ENCODE data around the gene DLG5. TPM values are rescaled to one million over a fixed set of nuclear protein-coding genes. Genes with fewer than 3 reads are reported as not detected.

Gene DLG5
- total RNA-seq, 1 donor from 2014 or later, result 64.5 TPM

DNA sequence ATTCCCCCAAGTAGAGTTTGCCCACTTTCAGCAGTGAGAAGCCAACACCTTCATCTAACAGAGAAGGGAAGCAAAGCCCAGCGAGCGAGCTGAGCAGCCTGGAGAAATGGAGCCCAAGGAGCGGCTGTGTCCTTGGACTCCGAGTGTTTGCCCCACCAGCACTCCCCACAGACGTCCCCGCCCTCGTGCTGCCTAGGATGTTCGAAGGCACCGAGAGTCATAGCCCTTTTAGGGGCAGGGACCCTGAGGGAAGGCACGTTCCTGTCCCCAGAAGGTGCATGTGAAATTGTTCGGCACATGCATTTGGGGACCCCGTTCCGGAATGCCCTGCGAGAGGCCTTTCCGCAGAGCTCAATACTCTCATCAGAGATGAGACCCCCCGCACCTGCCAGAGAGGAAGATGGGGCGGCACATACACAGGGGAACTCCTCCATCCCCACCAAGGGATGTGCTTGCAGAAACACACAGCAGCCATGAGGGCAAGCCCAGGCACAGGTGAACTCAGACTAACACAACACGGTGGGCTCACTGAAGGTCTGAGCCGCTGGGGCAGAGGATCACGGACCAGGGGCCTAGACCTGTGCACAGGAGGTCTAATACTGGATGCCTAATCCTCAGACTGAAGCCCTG is 131.0 kb downstream of the DLG5 start:
- no peak overlapping the region for H3K4me3 Mint-ChIP-seq (ENCODE audit: unreplicated experiment)
- DNase-seq (ENCODE audit: low spot score), result no peak
- no peak overlapping the region for H3K27ac Mint-ChIP-seq (ENCODE audit: unreplicated experiment)
- no peaks in the 10 kb centered on the region for H3K4me1 Mint-ChIP-seq (ENCODE audit: unreplicated experiment)
- H3K36me3 Mint-ChIP-seq (ENCODE audit: low read depth, unreplicated experiment), result peaks cover 66% of the 10 kb centered on the region
- no peak for TF ChIP-seq CTCF (IDR thresholded peaks at IDR 0.05; ENCODE audit: unreplicated experiment)
- H3K27me3 Mint-ChIP-seq (ENCODE audit: unreplicated experiment), result peaks cover 14% of the 10 kb centered on the region
- H3K9me3 Mint-ChIP-seq (ENCODE audit: unreplicated experiment), result no peaks in the 10 kb centered on the region

DNA sequence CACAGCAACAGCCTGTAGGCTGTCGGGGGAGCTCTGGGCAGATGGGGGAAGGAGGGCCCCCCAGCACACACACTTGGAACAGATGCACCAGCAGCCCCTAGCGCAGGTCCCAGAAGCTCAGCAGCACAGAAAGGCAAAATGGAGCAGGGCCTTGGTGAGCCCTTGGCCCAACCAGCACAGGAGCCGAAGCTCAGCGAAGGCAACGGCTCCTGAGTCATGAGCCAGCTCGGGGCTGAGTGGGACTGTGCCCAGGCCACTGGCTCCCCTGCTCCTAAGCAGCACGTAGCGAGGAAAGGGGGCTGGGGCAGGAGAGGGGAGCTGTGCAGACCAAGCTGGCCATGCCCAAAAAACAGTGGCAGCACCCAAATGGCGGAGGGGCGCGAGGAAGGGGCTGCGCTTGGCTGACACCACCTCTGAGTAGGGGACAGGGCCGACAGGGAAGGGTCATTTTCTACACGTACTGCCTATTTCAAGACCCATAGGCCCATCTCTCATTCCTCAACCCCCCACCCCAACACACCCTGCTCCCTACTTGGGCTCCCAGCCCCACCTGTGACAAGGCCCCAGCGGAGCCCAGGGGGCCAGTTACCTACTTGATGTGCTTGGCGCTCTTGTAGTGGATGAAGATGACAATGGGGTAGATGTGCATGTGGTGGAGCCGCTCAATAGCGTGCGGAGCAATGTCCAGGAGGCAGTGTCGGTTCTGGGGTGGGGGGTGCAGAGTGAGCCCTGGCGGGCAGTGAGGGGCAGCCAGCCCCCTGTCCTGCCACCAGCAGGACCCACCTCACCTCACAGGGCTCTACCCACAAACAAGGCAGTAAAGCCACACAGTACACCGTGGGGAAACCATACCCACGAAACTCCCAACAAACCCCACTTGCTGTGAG is 132.1 kb downstream of the DLG5 start:
- Mint-ChIP-seq H3K27me3 (ENCODE audit: unreplicated experiment) (peaks cover 14% of the 10 kb centered on the region), H3K4me1 (ENCODE audit: unreplicated experiment) (no peaks in the 10 kb centered on the region), H3K9me3 (ENCODE audit: unreplicated experiment) (no peaks in the 10 kb centered on the region), H3K36me3 (ENCODE audit: low read depth, unreplicated experiment) (peaks cover 61% of the 10 kb centered on the region), H3K27ac (ENCODE audit: unreplicated experiment) (no peak overlapping the region), H3K4me3 (ENCODE audit: unreplicated experiment) (no peak overlapping the region)
- TF ChIP-seq CTCF (IDR thresholded peaks at IDR 0.05; ENCODE audit: unreplicated experiment), result no peak
- DNase-seq (ENCODE audit: low spot score), result no peak

DNA sequence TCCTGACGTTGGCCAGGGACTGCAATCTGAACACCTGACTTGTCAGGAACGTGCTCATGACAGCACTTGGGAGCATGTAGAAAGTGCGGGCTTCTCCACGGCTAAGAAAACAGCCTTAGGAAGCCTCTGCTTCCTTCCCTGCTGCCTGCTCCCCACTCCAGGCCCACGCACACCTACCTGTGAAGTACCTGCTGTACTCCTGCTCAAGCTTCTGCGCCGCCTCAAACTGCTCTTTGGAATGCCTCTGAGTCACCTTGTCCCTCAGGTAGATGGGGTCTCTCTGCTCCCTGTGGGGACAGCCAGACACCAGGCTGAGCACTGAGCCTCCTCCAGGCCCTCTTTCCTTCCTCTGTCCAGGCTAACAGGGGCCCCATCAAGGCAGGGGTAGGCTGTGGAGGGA is 132.7 kb downstream of the DLG5 start:
- peaks cover 61% of the 10 kb centered on the region for H3K36me3 Mint-ChIP-seq (ENCODE audit: low read depth, unreplicated experiment)
- H3K27ac Mint-ChIP-seq (ENCODE audit: unreplicated experiment), result no peak overlapping the region

DNA sequence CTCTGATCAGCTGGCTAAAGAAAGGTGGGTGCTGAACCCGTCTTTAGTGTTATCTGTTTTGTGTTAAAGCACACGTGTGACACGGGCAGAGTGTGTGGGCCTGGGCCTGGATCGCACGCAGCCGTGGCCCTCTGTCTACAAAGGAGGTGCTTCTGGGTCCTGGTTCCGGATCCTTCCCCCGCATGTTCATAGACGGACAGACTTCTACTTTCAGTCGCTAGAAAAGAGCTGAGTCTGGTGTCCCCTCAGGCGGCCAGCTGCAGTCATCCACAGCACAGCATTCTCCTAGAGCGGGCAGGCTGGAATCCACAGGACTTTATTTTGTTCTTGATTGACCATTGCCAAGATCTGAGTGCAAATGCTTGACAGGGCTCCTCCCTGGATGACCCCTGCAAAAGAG is 134.4 kb downstream of the DLG5 start:
- no peak overlapping the region for H3K4me3 Mint-ChIP-seq (ENCODE audit: unreplicated experiment)
- H3K27me3 Mint-ChIP-seq (ENCODE audit: unreplicated experiment), result peaks cover 7% of the 10 kb centered on the region
- H3K4me1 Mint-ChIP-seq (ENCODE audit: unreplicated experiment), result peaks cover 11% of the 10 kb centered on the region
- H3K27ac Mint-ChIP-seq (ENCODE audit: unreplicated experiment), result no peak overlapping the region
- H3K36me3 Mint-ChIP-seq (ENCODE audit: low read depth, unreplicated experiment), result peaks cover 58% of the 10 kb centered on the region
- no peak for TF ChIP-seq CTCF (IDR thresholded peaks at IDR 0.05; ENCODE audit: unreplicated experiment)
- H3K9me3 Mint-ChIP-seq (ENCODE audit: unreplicated experiment), result no peaks in the 10 kb centered on the region
- no peak for DNase-seq (ENCODE audit: low spot score)

More for the DNA sequence above, 132.7 kb downstream of the DLG5 start:
- no peak overlapping the region for H3K4me3 Mint-ChIP-seq (ENCODE audit: unreplicated experiment)
- peaks cover 14% of the 10 kb centered on the region for H3K27me3 Mint-ChIP-seq (ENCODE audit: unreplicated experiment)
- no peaks in the 10 kb centered on the region for H3K9me3 Mint-ChIP-seq (ENCODE audit: unreplicated experiment)
- H3K4me1 Mint-ChIP-seq (ENCODE audit: unreplicated experiment), result no peaks in the 10 kb centered on the region
- TF ChIP-seq CTCF (IDR thresholded peaks at IDR 0.05; ENCODE audit: unreplicated experiment), result no peak
- DNase-seq (ENCODE audit: low spot score), result no peak

GRCh38 chr10:77791506-77791905 is 135.0 kb downstream of the DLG5 start:
- Mint-ChIP-seq H3K4me1 (ENCODE audit: unreplicated experiment) (peaks cover 13% of the 10 kb centered on the region), H3K27me3 (ENCODE audit: unreplicated experiment) (peaks cover 7% of the 10 kb centered on the region), H3K4me3 (ENCODE audit: unreplicated experiment) (no peak overlapping the region), H3K36me3 (ENCODE audit: low read depth, unreplicated experiment) (peaks cover 56% of the 10 kb centered on the region), H3K27ac (ENCODE audit: unreplicated experiment) (peak overlapping the region; percentile 70), H3K9me3 (ENCODE audit: unreplicated experiment) (no peaks in the 10 kb centered on the region)
- TF ChIP-seq CTCF (IDR thresholded peaks at IDR 0.05; ENCODE audit: unreplicated experiment), result no peak
- no peak for DNase-seq (ENCODE audit: low spot score)

Measured in endothelial cell (in vitro differentiated cells).